GM12878 (cell line): ENCODE data around the gene CDKL4. TPM values are rescaled to one million over a fixed set of nuclear protein-coding genes. Genes with fewer than 3 reads are reported as not detected.

ENCODE experiments used
- ATAC-seq: fragments of 200-7000 bp; cut with Tn5 transposase; 3 replicates; pipeline ENCODE4 v1.9.1; 2020; ENCODE audit warnings: mild to moderate bottlenecking, moderate library complexity
- BruUV-seq: library from RNA; stranded (reverse); fragments of 400-500 nt; replicated peaks from 2 replicates; lab custom pipeline; 2021; lab: Mats Ljungman, UMichigan
- CTCF ChIA-PET: fragments of 300-600 bp; sonication (Branson Sonifier 250); formaldehyde crosslinking; extraction: SDS; loops from one replicate; lab custom pipeline; 2021; ENCODE audit warnings: inconsistent platforms; lab: Yijun Ruan, JAX
- POLR2A ChIA-PET: fragments of 350-600 bp; formaldehyde crosslinking; extraction: SDS; loops from one replicate; lab custom pipeline; 2021; ENCODE audit warnings: inconsistent platforms; lab: Charles Lee
- RAD21 ChIA-PET: fragments of 300-600 bp; sonication (Branson Sonifier 250); formaldehyde crosslinking; loops from one replicate; lab custom pipeline; 2023; ENCODE audit warnings: antibody characterized with exemption; ENCODE audit not compliant: unreplicated experiment; lab: Charles Lee
- SMC1A ChIA-PET: fragments of 300-600 bp; sonication (Branson Sonifier 250); formaldehyde crosslinking; loops from one replicate; lab custom pipeline; 2023; ENCODE audit not compliant: unreplicated experiment, uncharacterized antibody; lab: Charles Lee
- DNase-seq: peaks from one replicate; pipeline ENCODE4 v3.0.0-alpha.2; 2011; ENCODE audit warnings: low read depth, low spot score
- FAIRE-seq: peaks from 3 replicates; lab custom pipeline; 2011; peaks lifted over from hg19 to GRCh38; lab: Jason Lieb, UNC
- H2AFZ ChIP-seq: 2 replicates; pipeline ENCODE4 v1.6.0; 2011; ENCODE audit warnings: low read depth, low read length, control low read depth; ENCODE audit not compliant: control insufficient read depth
- H3K27ac ChIP-seq: 2 replicates; pipeline ENCODE4 v1.5.1; 2011; ENCODE audit warnings: control low read depth; ENCODE audit not compliant: control insufficient read depth, insufficient read depth
- H3K27me3 ChIP-seq, 2 experiments: replicated peaks in 1 of 2; 2 replicates each; pipeline versions ENCODE4 v1.6.0 to v1.6.1; 2011; ENCODE audit warnings: low read length in 1 of 2; ENCODE audit not compliant: control insufficient read depth in 2 of 2, insufficient read depth in 2 of 2
- H3K36me3 ChIP-seq, 2 experiments: 2 replicates each; pipeline ENCODE4 v1.5.1; 2011; ENCODE audit warnings: low read length in 1 of 2; ENCODE audit not compliant: control insufficient read depth in 2 of 2, insufficient read depth in 2 of 2
- H3K4me1 ChIP-seq: 2 replicates; pipeline ENCODE4 v1.6.1; 2011; ENCODE audit warnings: mild to moderate bottlenecking, low read length, moderate library complexity, mixed read lengths; ENCODE audit not compliant: control insufficient read depth, insufficient read depth
- H3K4me2 ChIP-seq: 2 replicates; pipeline ENCODE4 v1.6.0; 2011; ENCODE audit warnings: control low read depth; ENCODE audit not compliant: control insufficient read depth, insufficient read depth
- H3K4me3 ChIP-seq: fragments of 200-600 bp; sonication (generic); 2 replicates; pipeline ENCODE4 v1.5.1; 2016
- H3K79me2 ChIP-seq: 2 replicates; pipeline ENCODE4 v1.6.0; 2011; ENCODE audit warnings: low read length; ENCODE audit not compliant: control insufficient read depth, insufficient read depth
- H3K9ac ChIP-seq: 2 replicates; pipeline ENCODE4 v1.8.0; 2011; ENCODE audit warnings: low read length, control low read depth, mixed read lengths; ENCODE audit not compliant: control insufficient read depth, insufficient read depth
- H3K9me3 ChIP-seq: replicated peaks from 3 replicates; pipeline ENCODE4 v1.5.1; 2011; ENCODE audit warnings: mild to moderate bottlenecking, low read length; ENCODE audit not compliant: control insufficient read depth, insufficient read depth
- H4K20me1 ChIP-seq: 2 replicates; pipeline ENCODE4 v1.6.0; 2011; ENCODE audit not compliant: control insufficient read depth, insufficient read depth
- ATF7 ChIP-seq: fragments of 450-650 bp; IDR thresholded peaks from 2 replicates; pipeline ENCODE4 v1.6.1; 2016; ENCODE audit warnings: low read depth, mild to moderate bottlenecking
- CREM ChIP-seq: IDR thresholded peaks from 2 replicates; pipeline ENCODE4 v1.6.1; 2014; ENCODE audit warnings: antibody characterized with exemption, low read depth
- E2F8 ChIP-seq: fragments of 450-650 bp; IDR thresholded peaks from 2 replicates; pipeline ENCODE4 v1.6.1; 2018; ENCODE audit warnings: mild to moderate bottlenecking, low read depth, moderate library complexity; ENCODE audit not compliant: partially characterized antibody
- SPI1 ChIP-seq: IDR thresholded peaks from 2 replicates; pipeline ENCODE4 v1.6.1; 2011; ENCODE audit warnings: low read depth, mild to moderate bottlenecking, low read length, moderate library complexity, borderline replicate concordance; ENCODE audit not compliant: insufficient read depth
- WGBS: methylation state at CpG from one replicate; pipeline ENCODE4 v1.1.6; 2016; ENCODE audit warnings: low lambda C conversion rate; ENCODE audit not compliant: insufficient replicate concordance, insufficient coverage; ENCODE audit errors: missing lambda C conversion rate; 5-methylcytosine and 5-hydroxymethylcytosine counted together
- in situ Hi-C: fragments of 300-500 bp; cut with MboI; formaldehyde crosslinking; loops from 9 replicates; pipeline ENCODE4 v1.14.3; 2018; ENCODE audit warnings: mixed read lengths
- intact Hi-C: fragments of 100-400 bp; cut with micrococcal nuclease; formaldehyde crosslinking; loops from one replicate; pipeline ENCODE4 v1.14.2; 2022; ENCODE audit not compliant: unreplicated experiment
- polyA plus RNA-seq, 11 experiments: library from polyadenylated mRNA; depleted of rRNA in 4 of 11; unstranded in 6 of 11; stranded (reverse) in 5 of 11; fragments of >200 nt; fragmentation: Nextera tagmentation in 4 of 11; fragmentation: Illumina TruSeq in 1 of 11; extraction: Ambion mirVana in 4 of 11; extraction: Trizol in 1 of 11; gene quantifications; 1 replicate in 1 of 11; 2 replicates in 10 of 11; pipeline versions ENCODE4 v1.2.1 to v1.2.3, GENCODE V29; 2011 to 2016; ENCODE audit warnings: inconsistent platforms in 2 of 11, missing spikeins in 2 of 11, low read depth in 1 of 11
- total RNA-seq, 4 experiments: library from RNA; depleted of rRNA in 3 of 4; stranded (reverse); fragments of >200 nt in 3 of 4; fragmentation: Illumina TruSeq in 1 of 4; extraction: Trizol in 1 of 4; gene quantifications; 2 replicates each; pipeline versions ENCODE4 v1.2.1 to v1.2.3, GENCODE V29; 2013 to 2021
- TF ChIP-seq, protein P1 (sequence below): fragments of 450-650 bp; IDR thresholded peaks from 2 replicates; pipeline ENCODE4 v1.6.1; 2017; ENCODE audit warnings: mild to moderate bottlenecking

The CDKL4 gene
- total and polyA plus RNA-seq, 10 of the 15 experiments (the other 5 are each of a cell fraction or from before 2014, with no cell fraction given): not detected

- ATAC-seq (no peak), FAIRE-seq (no peak), DNase-seq (no peak)
- Histone ChIP-seq H3K27ac (no peak overlapping the region), H3K9ac (no peak overlapping the region), H2AFZ (no peak overlapping the region), H3K4me1 (no peaks in the 10 kb centered on the region), H3K4me2 (no peak overlapping the region), H3K36me3 (no peaks in the 10 kb centered on the region), H3K27me3 (no peaks in the 10 kb centered on the region; a peak in 1 of 4 replicates), H3K79me2 (no peaks in the 10 kb centered on the region), H4K20me1 (no peaks in the 10 kb centered on the region), H3K4me3 (no peak overlapping the region), H3K9me3 (no peaks in the 10 kb centered on the region)
- ChIA-PET POLR2A (interaction anchor here (0.7 kb wide), 1 partner anchor 266 kb away, joined by 5 read pairs; no protein-coding TSS in a partner anchor), RAD21 (no interaction called here), CTCF (interaction anchor here (1.8 kb wide), 1 partner anchor 92 kb away, joined by 4 read pairs; no protein-coding TSS in a partner anchor), SMC1A (interaction anchor here (0.6 kb wide), 1 partner anchor 267 kb away, joined by 3 read pairs; no protein-coding TSS in a partner anchor)
- no TSS peak for BruUV-seq
- in situ Hi-C loops: no loop called here
- TF ChIP-seq CREM (no peak), SPI1 (no peak), E2F8 (no peak), ATF7 (no peak)
- TF ChIP-seq, protein P1, sequence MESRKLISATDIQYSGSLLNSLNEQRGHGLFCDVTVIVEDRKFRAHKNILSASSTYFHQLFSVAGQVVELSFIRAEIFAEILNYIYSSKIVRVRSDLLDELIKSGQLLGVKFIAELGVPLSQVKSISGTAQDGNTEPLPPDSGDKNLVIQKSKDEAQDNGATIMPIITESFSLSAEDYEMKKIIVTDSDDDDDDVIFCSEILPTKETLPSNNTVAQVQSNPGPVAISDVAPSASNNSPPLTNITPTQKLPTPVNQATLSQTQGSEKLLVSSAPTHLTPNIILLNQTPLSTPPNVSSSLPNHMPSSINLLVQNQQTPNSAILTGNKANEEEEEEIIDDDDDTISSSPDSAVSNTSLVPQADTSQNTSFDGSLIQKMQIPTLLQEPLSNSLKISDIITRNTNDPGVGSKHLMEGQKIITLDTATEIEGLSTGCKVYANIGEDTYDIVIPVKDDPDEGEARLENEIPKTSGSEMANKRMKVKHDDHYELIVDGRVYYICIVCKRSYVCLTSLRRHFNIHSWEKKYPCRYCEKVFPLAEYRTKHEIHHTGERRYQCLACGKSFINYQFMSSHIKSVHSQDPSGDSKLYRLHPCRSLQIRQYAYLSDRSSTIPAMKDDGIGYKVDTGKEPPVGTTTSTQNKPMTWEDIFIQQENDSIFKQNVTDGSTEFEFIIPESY: no peak
- intact Hi-C loops: no loop called here
- WGBS: 43% methylated on average over 9 of the region's 9 CpGs
These were observed 92.8 kb downstream of the CDKL4 start for GRCh38 chr2:39150890-39151497.
